Esophagus squamous epithelium (tissue), 4 donors: ENCODE results near the gene SEPTIN10.

Source experiments
- CTCF ChIP-seq, 6 experiments: fragments of 450-650 bp in 4 of 6; fragments of 200-600 bp in 2 of 6; sonication (generic) in 2 of 6; IDR thresholded peaks; one replicate each; pipeline ENCODE4 v1.5.1; 2016 to 2019; ENCODE audit warnings: antibody characterized with exemption in 6 of 6, mild to moderate bottlenecking in 4 of 6, moderate library complexity in 4 of 6
- POLR2A ChIP-seq, 4 donors: fragments of 450-650 bp; IDR thresholded peaks; one replicate each; pipeline ENCODE4 v1.6.1; 2017; ENCODE audit warnings: antibody characterized with exemption in 4 of 4, mild to moderate bottlenecking in 4 of 4, moderate library complexity in 3 of 4

GRCh38 chr2:109636317-109636716, 22.6 kb upstream of the SEPTIN10 start:
- TF ChIP-seq POLR2A (IDR thresholded peaks at IDR 0.05): no peak
- no peak for TF ChIP-seq CTCF (IDR thresholded peaks at IDR 0.05)
